Colonic mucosa (tissue), 4 donors: Measurements from ENCODE around the gene SND1. TPM values are rescaled to one million over a fixed set of nuclear protein-coding genes. Genes with fewer than 3 reads are reported as not detected.
"Not testable (repeated sequence)": the region's sequence is repeated elsewhere in the genome, so short reads cannot be mapped to it uniquely, and the experiment has no call there.

ENCODE experiments used
- DNase-seq: peaks from one replicate; pipeline ENCODE4 v3.0.0-alpha.2; 2020
- H3K27ac ChIP-seq: fragments of 200-600 bp; one replicate; pipeline ENCODE4 v1.8.0; 2021
- H3K27me3 ChIP-seq: fragments of 200-600 bp; one replicate; pipeline ENCODE4 v1.8.0; 2021
- H3K36me3 ChIP-seq: fragments of 200-600 bp; one replicate; pipeline ENCODE4 v1.8.0; 2021
- H3K4me1 ChIP-seq: fragments of 200-600 bp; one replicate; pipeline ENCODE4 v1.8.0; 2021; ENCODE audit warnings: mild to moderate bottlenecking
- H3K4me3 ChIP-seq: fragments of 200-600 bp; one replicate; pipeline ENCODE4 v1.8.0; 2021
- H3K9ac ChIP-seq, 2 donors: one replicate each; pipeline ENCODE4 v1.7.0; 2013; ENCODE audit warnings: control low read depth in 2 of 2, low read depth in 2 of 2, low read length in 2 of 2
- H3K9me3 ChIP-seq: fragments of 200-600 bp; one replicate; pipeline ENCODE4 v1.8.0; 2021
- CTCF ChIP-seq: fragments of 200-600 bp; IDR thresholded peaks from one replicate; pipeline ENCODE4 v1.8.0; 2022; ENCODE audit warnings: antibody characterized with exemption, mild to moderate bottlenecking
- intact Hi-C: fragments of 100-400 bp; cut with DNase I; formaldehyde crosslinking; loops from one replicate; pipeline ENCODE4 v1.14.1; 2022
- total RNA-seq, 2 donors: library from RNA; stranded (reverse); fragmentation: NEBNext Ultra II Directional in 1 of 2; extraction: Animal tissue kit (Norgen Biotek cat#: 25700) in 1 of 2; gene quantifications; one replicate each; pipeline ENCODE4 v1.2.1, GENCODE V29; 2021
- donor health status: healthy.
- donor health status: DM: no; HTN: no; CAD: no.
- donor health status: DM: no; HTN: no; CAD: no.

SND1 gene
- total RNA-seq, 2 donors from 2014 or later = 134 to 163 TPM

- no peak for DNase-seq
- no peak overlapping the region for H3K9ac ChIP-seq
- no peaks in the 10 kb centered on the region for H3K36me3 ChIP-seq
- H3K27ac ChIP-seq = no peak overlapping the region
- H3K4me1 ChIP-seq = no peaks in the 10 kb centered on the region
- no peaks in the 10 kb centered on the region for H3K27me3 ChIP-seq
- intact Hi-C loops = no loop called here
- no peak for TF ChIP-seq CTCF
- H3K9me3 ChIP-seq = no peaks in the 10 kb centered on the region
- H3K4me3 ChIP-seq = no peak overlapping the region
Observed at GRCh38 chr7:127673902-127674301, 21.9 kb downstream of the SND1 start.

DNA sequence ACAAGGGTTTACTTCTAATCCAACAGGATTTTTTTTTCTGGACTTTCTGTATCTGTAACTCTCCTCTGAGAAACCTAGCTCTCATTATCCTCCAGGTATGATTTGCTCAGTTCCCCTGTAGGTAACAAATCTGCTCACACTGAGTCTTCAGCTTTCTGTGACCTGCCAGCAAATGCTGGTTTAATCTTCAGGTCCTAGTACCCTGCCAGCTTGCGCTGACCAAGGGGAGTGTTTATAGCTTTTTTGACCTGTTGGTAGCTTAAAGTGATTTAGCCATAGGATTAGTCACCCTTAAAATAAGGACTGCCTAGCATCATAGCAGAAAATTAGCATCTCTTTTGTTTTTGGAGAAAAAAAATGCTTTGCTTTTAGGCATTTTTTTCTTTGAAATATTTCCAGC is 22.4 kb downstream of the SND1 start:
- intact Hi-C loops = no loop called here
- H3K4me1 ChIP-seq = no peaks in the 10 kb centered on the region
- H3K4me3 ChIP-seq = no peak overlapping the region
- no peaks in the 10 kb centered on the region for H3K9me3 ChIP-seq
- DNase-seq = no peak
- no peak overlapping the region for H3K27ac ChIP-seq
- TF ChIP-seq CTCF = no peak
- H3K36me3 ChIP-seq = no peaks in the 10 kb centered on the region
- no peak overlapping the region for H3K9ac ChIP-seq
- H3K27me3 ChIP-seq = no peaks in the 10 kb centered on the region

DNA sequence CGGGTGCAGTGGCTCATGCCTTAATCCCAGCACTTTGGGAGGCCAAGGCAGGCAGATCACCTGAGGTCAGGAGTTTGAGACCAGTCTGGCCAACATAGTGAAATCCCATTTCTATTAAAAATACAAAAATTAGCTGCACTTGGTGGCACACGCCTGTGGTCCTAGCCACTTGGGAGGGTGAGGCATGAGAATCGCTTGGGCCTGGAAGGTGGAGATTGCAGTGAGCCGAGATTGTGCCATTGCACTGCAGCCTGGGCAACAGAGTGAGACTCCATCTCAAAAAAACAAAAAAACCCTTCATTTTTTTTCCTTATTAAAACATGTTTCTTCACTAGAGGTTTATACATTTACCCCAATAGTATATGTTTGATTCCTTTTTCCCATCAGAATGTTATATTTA is 22.9 kb downstream of the SND1 start:
- H3K36me3 ChIP-seq, intact Hi-C loops: not testable (repeated sequence)

GRCh38 chr7:127675721-127676120 is 23.7 kb downstream of the SND1 start:
- no peak for TF ChIP-seq CTCF
- intact Hi-C loops = no loop called here
- H3K27me3 ChIP-seq = no peaks in the 10 kb centered on the region
- H3K4me3 ChIP-seq = no peak overlapping the region
- no peaks in the 10 kb centered on the region for H3K36me3 ChIP-seq
- no peaks in the 10 kb centered on the region for H3K4me1 ChIP-seq
- no peak overlapping the region for H3K9ac ChIP-seq
- H3K27ac ChIP-seq = no peak overlapping the region
- DNase-seq = no peak
- no peaks in the 10 kb centered on the region for H3K9me3 ChIP-seq

More for the DNA sequence above, 22.9 kb downstream of the SND1 start:
- not testable (repeated sequence) for H3K9me3 ChIP-seq, H3K27me3 ChIP-seq, H3K4me1 ChIP-seq, DNase-seq, H3K9ac ChIP-seq, H3K27ac ChIP-seq, H3K4me3 ChIP-seq

DNA sequence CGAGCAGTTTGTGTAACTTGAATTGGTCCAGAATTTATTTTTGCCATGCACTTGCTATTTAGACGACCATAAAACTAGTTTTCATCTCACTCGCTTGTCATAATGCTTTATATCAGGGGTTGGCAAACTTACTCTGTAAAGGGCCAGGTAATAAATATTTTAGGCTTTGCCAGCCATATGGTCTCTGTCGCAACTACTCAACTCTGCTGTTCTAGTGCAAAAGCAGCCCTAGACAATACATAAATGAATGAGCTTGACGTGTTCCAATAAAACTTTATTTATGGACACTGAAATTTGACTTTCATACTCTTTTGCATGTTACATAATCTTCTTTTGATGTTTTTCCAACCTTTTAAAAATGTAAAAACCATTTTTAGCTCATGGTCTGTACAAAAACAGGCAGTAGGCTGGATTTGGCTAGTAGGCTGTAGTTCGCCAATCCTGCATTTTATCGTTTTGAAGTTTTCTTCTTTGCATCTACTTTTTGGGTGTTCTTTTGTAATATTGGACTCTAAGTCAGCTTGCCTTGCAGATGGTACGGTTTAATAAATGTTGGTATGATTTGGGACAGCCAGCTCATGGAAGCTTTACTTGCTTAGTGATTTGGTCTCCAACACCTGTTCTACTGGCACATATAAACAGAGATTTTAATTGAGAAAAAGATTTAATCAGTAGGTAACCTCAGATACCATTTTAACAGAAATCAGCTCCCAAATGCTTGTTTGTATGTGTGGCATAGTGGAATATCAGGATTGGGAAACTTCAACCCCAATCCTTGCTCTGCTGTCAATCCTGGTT is 25.6 kb downstream of the SND1 start:
- Histone ChIP-seq H3K27me3 (no peaks in the 10 kb centered on the region), H3K4me1 (no peaks in the 10 kb centered on the region), H3K36me3 (no peaks in the 10 kb centered on the region), H3K9me3 (no peaks in the 10 kb centered on the region), H3K27ac (no peak overlapping the region), H3K9ac (no peak overlapping the region), H3K4me3 (no peak overlapping the region)
- DNase-seq = no peak
- intact Hi-C loops = no loop called here
- TF ChIP-seq CTCF = no peak

DNA sequence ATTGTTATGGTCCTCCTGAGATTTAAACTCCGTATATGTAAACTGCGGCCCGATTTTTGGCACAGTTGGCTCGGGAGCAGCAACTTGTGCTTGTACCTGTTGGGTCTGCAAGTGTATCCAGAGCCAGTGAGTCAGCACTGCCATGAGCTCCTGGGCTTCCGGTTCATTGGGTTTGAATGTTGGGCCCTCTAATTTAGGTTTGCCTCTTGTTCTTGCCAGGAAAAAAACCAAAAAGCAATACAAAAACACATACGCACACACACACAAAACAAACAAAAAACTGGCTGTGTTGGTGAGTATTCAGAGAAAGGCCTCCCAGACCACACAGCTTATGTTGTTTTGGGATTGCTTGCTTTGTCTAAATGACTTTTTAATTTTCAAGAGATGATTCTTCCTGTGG is 26.3 kb downstream of the SND1 start:
- DNase-seq = no peak
- intact Hi-C loops = no loop called here
- H3K9me3 ChIP-seq = no peaks in the 10 kb centered on the region
- H3K27me3 ChIP-seq = no peaks in the 10 kb centered on the region
- H3K4me1 ChIP-seq = no peaks in the 10 kb centered on the region
- no peak overlapping the region for H3K4me3 ChIP-seq
- no peaks in the 10 kb centered on the region for H3K36me3 ChIP-seq
- no peak for TF ChIP-seq CTCF
- no peak overlapping the region for H3K9ac ChIP-seq
- H3K27ac ChIP-seq = no peak overlapping the region
